ENCODE data around the gene KIRREL3. TPM values are rescaled to one million over a fixed set of nuclear protein-coding genes. Genes with fewer than 3 reads are reported as not detected.

KIRREL3 gene
- total and polyA plus RNA-seq, 2 donors (not counting 3 experiments of a cell fraction or from before 2014, with no cell fraction given) = not detected

DNA sequence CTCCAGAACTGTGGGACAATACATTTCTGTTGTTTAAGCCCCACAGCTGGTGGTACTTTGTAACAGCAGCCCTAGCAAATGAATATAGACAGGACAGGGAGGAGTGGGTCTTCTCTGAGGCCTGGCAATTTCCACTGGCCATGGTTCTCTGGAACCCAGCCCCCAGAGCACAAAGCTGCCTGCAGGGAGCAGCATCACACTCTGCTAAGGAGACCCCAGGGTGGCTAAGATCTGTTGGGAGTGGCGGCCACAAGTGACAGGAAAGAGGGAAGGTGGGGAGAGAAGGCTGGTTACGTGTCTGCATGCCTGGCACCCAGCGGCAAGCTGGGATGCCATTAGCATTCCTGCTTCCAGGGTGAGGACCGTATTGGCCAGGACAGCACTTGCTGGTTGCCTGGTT is 433.2 kb downstream of the KIRREL3 start:
- no peaks in the 10 kb centered on the region for H3K79me2 ChIP-seq (ENCODE audit: control insufficient read depth, insufficient read depth, low read length)
- ChIA-PET CTCF (no interaction called here), POLR2A (no interaction called here)
- no peak overlapping the region for H2AFZ ChIP-seq (ENCODE audit: low read depth, low read length)
- no peak for FAIRE-seq
- TF ChIP-seq FOS (IDR thresholded peaks at IDR 0.05; ENCODE audit: borderline replicate concordance, insufficient read depth, low read length) = no peak
- TF ChIP-seq, protein P1, sequence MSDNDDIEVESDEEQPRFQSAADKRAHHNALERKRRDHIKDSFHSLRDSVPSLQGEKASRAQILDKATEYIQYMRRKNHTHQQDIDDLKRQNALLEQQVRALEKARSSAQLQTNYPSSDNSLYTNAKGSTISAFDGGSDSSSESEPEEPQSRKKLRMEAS (IDR thresholded peaks at IDR 0.05; ENCODE audit: insufficient read depth, insufficient read length) = no peak
- TF ChIP-seq POLR2A (IDR thresholded peaks at IDR 0.05; ENCODE audit: low read depth, low read length) = no peak
- no peak for TF ChIP-seq POLR2AphosphoS5 (IDR thresholded peaks at IDR 0.05; ENCODE audit: insufficient read depth, low read depth, low read length)
- TF ChIP-seq MYC (IDR thresholded peaks at IDR 0.05; ENCODE audit: low read depth, low read length) = no peak
- no peak for TF ChIP-seq GATA2 (IDR thresholded peaks at IDR 0.05; ENCODE audit: insufficient read depth, insufficient read length, low read depth, low read length)
- TF ChIP-seq CTCF (IDR thresholded peaks at IDR 0.05; ENCODE audit: extremely low read depth in 1 of 2, insufficient read depth in 1 of 2, low read depth in 1 of 2, low read length in 2 of 2) = no peak
- TF ChIP-seq JUN (IDR thresholded peaks at IDR 0.05; ENCODE audit: borderline replicate concordance, insufficient read depth, insufficient read length, low read depth) = no peak
- no peak for TF ChIP-seq EZH2 (IDR thresholded peaks at IDR 0.05; ENCODE audit: borderline replicate concordance, low read depth, low read length, severe bottlenecking)
- no peak overlapping the region for H3K4me2 ChIP-seq (ENCODE audit: insufficient read depth, low read length)
- no peak overlapping the region for H3K27ac ChIP-seq (ENCODE audit: insufficient read depth, low read depth, low read length)
- no peak overlapping the region for H3K9ac ChIP-seq (replicated peaks; ENCODE audit: extremely low read depth, insufficient read depth, low read length)
- H3K9me1 ChIP-seq (replicated peaks; ENCODE audit: control insufficient read depth, extremely low read depth, insufficient read depth, low read length) = no peaks in the 10 kb centered on the region
- no peaks in the 10 kb centered on the region for H3K36me3 ChIP-seq (ENCODE audit: control insufficient read depth in 2 of 2, extremely low read depth in 1 of 2, insufficient read depth in 2 of 2, low read length in 2 of 2)
- no peaks in the 10 kb centered on the region for H3K9me3 ChIP-seq (replicated peaks; ENCODE audit: control insufficient read depth, insufficient read depth, low read length)
- intact Hi-C loops (cut with micrococcal nuclease) = no loop called here
- no peaks in the 10 kb centered on the region for H3K27me3 ChIP-seq (ENCODE audit: control insufficient read depth in 2 of 2, insufficient read depth in 2 of 2, low read length in 2 of 2)
- no peaks in the 10 kb centered on the region for H4K20me1 ChIP-seq (replicated peaks; ENCODE audit: control insufficient read depth, extremely low read depth, insufficient read depth, low read length)
- no peak overlapping the region for H3K4me3 ChIP-seq (replicated peaks in 1 of 3; ENCODE audit: insufficient read depth in 1 of 3, low read depth in 1 of 3, low read length in 3 of 3)
- dilution Hi-C loops (cut with MboI; ENCODE audit: extremely low pct_ligation_motif_present, low sequenced_read_pairs) = no loop called here
- no TSS peak for BruUV-seq (replicated peaks)
- DNase-seq (ENCODE audit: low read depth, low spot score) = no peak
- no peaks in the 10 kb centered on the region for H3K4me1 ChIP-seq (ENCODE audit: control insufficient read depth, extremely low read depth, insufficient read depth, low read length)

Measured in endothelial cell of umbilical vein (primary cell).